H1 (cell line): ENCODE data around the gene GLTPD2.

Source experiments
- CREB1 ChIP-seq: IDR thresholded peaks from 2 replicates; pipeline ENCODE4 v1.6.1; 2012; ENCODE audit warnings: inconsistent platforms
- EZH2 ChIP-seq: fragments of 200-600 bp; sonication (generic); IDR thresholded peaks from 2 replicates; pipeline ENCODE4 v1.7.1; 2012; ENCODE audit warnings: low read depth, mild to moderate bottlenecking, moderate library complexity, low read length, inconsistent platforms; ENCODE audit not compliant: severe bottlenecking
- JUND ChIP-seq: IDR thresholded peaks from 2 replicates; pipeline ENCODE4 v1.6.1; 2011; ENCODE audit warnings: mild to moderate bottlenecking, improper control_type of control experiment, low read length
- RFX5 ChIP-seq: IDR thresholded peaks from 2 replicates; pipeline ENCODE4 v1.6.1; 2011; ENCODE audit warnings: low read depth, low read length, improper control_type of control experiment, borderline replicate concordance
- SIN3A ChIP-seq, 2 experiments: IDR thresholded peaks in 1 of 2; conservative IDR thresholded peaks in 1 of 2; 2 replicates each; pipeline ENCODE4 v1.6.1; 2011 to 2012; ENCODE audit warnings: low read length in 2 of 2, improper control_type of control experiment in 1 of 2, low read depth in 1 of 2, mild to moderate bottlenecking in 1 of 2
- TF ChIP-seq, protein P1 (sequence below), 3 experiments: IDR thresholded peaks; 1 replicate in 2 of 3; 2 replicates in 1 of 3; pipeline versions ENCODE4 v1.5.1 to v1.6.1; 2011; ENCODE audit warnings: low read length in 3 of 3, mild to moderate bottlenecking in 3 of 3, inconsistent platforms in 2 of 3, low read depth in 1 of 3, moderate library complexity in 1 of 3; ENCODE audit not compliant: insufficient read depth in 1 of 3; ENCODE audit errors: control extremely low read depth in 1 of 3
- TF ChIP-seq, protein P2 (sequence below): IDR thresholded peaks from 2 replicates; pipeline ENCODE4 v1.6.1; 2012; ENCODE audit warnings: low read length, inconsistent platforms

DNA sequence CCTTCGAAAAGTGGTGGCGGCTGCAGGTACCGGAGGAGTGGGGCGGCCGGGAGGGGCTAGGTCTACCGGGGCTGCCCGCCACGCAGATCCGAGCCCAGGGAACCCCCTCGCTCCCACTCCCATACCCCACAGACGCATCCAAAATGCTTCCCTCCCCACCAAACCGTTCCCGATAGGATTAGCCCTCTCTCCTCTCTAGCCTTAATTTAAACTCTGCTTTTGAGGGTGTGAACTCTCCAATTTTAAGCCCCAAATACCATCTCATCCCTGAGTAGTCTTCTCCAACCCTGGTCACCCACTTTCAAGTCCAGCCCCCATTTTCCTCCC lies 48.8 kb upstream of the GLTPD2 start:
- TF ChIP-seq, protein P1, sequence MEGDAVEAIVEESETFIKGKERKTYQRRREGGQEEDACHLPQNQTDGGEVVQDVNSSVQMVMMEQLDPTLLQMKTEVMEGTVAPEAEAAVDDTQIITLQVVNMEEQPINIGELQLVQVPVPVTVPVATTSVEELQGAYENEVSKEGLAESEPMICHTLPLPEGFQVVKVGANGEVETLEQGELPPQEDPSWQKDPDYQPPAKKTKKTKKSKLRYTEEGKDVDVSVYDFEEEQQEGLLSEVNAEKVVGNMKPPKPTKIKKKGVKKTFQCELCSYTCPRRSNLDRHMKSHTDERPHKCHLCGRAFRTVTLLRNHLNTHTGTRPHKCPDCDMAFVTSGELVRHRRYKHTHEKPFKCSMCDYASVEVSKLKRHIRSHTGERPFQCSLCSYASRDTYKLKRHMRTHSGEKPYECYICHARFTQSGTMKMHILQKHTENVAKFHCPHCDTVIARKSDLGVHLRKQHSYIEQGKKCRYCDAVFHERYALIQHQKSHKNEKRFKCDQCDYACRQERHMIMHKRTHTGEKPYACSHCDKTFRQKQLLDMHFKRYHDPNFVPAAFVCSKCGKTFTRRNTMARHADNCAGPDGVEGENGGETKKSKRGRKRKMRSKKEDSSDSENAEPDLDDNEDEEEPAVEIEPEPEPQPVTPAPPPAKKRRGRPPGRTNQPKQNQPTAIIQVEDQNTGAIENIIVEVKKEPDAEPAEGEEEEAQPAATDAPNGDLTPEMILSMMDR (IDR thresholded peaks at IDR 0.05; ENCODE audit: control extremely low read depth in 1 of 3, insufficient read depth in 1 of 3, low read depth in 1 of 3, low read length in 3 of 3), result no peak
- TF ChIP-seq EZH2, result no peak
- TF ChIP-seq JUND, result no peak
- TF ChIP-seq SIN3A (conservative IDR thresholded peaks at IDR 0.05 in 1 of 2, IDR thresholded peaks at IDR 0.05 in 1 of 2; ENCODE audit: low read depth in 1 of 2, low read length in 2 of 2), result no peak
- TF ChIP-seq, protein P2, sequence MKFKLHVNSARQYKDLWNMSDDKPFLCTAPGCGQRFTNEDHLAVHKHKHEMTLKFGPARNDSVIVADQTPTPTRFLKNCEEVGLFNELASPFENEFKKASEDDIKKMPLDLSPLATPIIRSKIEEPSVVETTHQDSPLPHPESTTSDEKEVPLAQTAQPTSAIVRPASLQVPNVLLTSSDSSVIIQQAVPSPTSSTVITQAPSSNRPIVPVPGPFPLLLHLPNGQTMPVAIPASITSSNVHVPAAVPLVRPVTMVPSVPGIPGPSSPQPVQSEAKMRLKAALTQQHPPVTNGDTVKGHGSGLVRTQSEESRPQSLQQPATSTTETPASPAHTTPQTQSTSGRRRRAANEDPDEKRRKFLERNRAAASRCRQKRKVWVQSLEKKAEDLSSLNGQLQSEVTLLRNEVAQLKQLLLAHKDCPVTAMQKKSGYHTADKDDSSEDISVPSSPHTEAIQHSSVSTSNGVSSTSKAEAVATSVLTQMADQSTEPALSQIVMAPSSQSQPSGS, result no peak
- no peak for TF ChIP-seq RFX5
- TF ChIP-seq CREB1, result no peak
